DMS153 treated with DMSO at 0.1 percent for 48 hours (cell line): ENCODE results near the gene SLFN14.
A peak's percentile ranks its signal among the peaks of the same experiment; 100 is the strongest.
"Not testable (repeated sequence)": the region's sequence is repeated elsewhere in the genome, so short reads cannot be mapped to it uniquely, and the experiment has no call there.

Experiments
- DNase-seq: peaks from one replicate; lab custom pipeline; 2025; ENCODE audit not compliant: unreplicated experiment; lab: John Stamatoyannopoulos, UW

Gene SLFN14

GRCh38 chr17:35560703-35561102 lies at the start of gene SLFN14:
Gene SLFN14, minus strand, starts transcription at chr17:35560819. Its CDS starts 2,757 bp downstream, at chr17:35558062.
- no peak for DNase-seq

- DNase-seq = no peak
Measured at GRCh38 chr17:35609831-35610230, 49.2 kb upstream of the SLFN14 start.

- DNase-seq = no peak
Measured at GRCh38 chr17:35607239-35607847, 46.7 kb upstream of the SLFN14 start.

DNA sequence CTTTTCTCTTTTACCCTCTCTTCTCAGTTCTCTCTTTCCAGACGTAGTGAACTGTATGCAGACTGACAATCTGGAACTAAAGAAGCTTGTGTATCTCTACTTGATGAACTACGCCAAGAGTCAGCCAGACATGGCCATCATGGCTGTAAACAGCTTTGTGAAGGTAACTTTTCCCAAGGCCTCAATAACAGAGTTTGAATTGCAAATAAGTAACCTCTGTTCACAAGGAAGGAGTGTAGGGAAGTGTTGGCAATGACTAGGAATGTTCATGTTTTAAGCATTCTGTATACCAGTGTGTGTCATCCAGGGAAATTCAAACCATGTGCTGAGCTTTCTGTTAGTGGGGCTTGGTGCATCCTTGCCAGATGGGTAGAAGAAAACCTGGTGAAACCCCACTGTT lies 45.1 kb upstream of the SLFN14 start:
- no peak for DNase-seq

- DNase-seq = no peak
Measured at GRCh38 chr17:35603674-35604073, 43.1 kb upstream of the SLFN14 start.

DNA sequence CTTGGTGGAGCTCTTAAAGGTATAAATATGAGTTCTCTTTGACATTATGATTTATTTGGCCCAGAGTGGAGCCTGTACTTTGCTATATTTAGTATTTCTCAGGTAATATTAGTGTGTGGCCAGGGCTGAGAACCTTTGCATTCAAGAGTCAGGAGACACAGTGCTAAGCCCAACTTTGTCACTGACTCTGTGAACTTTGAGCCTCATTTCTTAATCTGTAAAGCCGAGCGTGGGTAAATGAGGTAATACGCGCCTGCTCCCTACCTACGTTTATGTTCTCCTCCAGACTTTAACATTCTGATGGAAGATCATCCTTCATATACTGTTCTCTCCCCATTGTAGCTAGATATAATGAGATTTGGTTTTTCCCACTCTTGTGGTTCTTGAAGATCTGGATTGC lies 37.0 kb upstream of the SLFN14 start:
- DNase-seq = no peak

DNA sequence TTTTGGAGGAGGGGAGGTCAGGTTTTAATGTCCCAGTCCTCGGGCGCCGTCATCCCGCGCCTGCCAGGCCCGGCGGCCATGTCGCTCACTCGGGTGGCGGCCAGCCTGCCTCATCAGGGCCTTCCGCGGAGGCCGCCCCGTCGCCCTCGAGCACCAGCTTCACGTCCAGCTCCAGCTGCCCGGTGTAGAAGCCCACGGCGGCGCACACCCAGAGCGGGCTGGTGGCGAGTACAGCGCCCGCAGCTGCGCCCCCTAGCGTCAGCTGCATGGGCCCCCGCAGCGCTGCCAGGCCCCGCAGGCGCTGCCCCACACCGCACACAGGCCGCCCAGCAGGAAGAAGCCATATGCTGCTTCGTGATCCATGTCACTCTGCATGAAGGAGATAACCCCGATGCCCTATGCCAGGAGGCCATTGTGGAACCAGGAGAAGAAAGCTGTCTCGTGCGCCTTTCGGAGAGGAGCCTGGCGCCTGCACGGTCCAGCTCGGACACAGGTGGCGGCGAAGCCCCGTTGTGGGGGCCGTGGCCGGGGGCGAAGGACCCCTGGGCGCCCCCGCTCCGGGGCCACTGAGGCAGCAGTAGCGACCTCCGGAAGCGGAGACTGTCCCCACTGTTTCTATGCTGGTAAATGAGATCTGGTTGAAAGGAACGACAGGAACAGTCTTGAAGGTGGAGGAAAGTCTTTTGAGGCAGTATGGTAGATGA lies 36.1 kb upstream of the SLFN14 start:
- no peak for DNase-seq

- no peak for DNase-seq
Measured at GRCh38 chr17:35596072-35596471, 35.5 kb upstream of the SLFN14 start.

GRCh38 chr17:35588196-35588920 lies 27.7 kb upstream of the SLFN14 start:
- no peak for DNase-seq

DNA sequence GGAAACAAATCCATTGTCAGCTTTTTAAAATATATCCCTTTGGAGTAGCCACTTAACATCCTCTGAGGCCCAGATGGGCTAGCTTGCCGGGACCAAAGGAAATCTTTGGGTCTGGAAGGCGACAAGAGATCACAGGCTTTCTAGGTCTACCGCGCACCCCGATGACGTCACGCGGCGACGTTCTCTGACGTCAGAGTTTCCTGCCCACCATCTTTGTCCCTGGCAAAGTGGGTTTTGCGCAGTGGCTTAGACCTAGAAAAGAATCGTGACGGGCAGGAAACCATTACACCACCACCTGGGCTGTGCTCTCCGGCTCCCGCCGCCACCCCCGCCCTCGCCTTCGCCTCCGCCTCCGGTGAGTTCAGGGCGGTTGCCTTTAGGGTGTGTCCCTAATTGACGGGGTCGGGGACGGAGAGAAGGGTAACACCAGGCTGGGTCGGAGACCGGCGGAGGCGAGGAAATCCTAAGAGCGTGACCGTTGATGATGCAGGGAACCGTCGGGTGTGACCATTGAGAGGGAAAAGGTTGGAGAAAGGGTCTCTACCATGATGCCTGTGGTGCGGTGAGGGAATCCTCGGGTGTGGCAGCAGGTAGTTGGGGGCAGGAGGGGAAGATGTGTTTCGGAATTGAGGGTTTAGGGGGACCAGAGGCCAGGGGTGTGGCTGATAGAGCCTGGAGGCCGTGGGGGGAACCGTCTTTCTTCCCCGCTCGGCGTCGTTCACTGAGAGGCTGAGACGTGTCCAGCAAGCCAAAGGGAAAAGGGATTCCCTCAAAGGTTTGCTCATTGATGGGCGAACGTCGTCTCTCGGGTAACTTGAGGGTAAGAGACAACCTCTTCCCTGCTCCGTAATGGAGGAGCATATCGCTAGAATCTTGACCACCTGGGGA lies 26.7 kb upstream of the SLFN14 start, which contains the start of gene AP2B1:
Gene AP2B1, plus strand, starts transcription at position 249 of the 888 bp plus-strand sequence. CDS start 6,709 bp downstream, outside the sequence.
- DNase-seq = peak; percentile 93

- DNase-seq = no peak
Measured at GRCh38 chr17:35586569-35587073, 26.0 kb upstream of the SLFN14 start.

- DNase-seq = no peak
Measured at GRCh38 chr17:35584061-35584460, 23.4 kb upstream of the SLFN14 start.

DNA sequence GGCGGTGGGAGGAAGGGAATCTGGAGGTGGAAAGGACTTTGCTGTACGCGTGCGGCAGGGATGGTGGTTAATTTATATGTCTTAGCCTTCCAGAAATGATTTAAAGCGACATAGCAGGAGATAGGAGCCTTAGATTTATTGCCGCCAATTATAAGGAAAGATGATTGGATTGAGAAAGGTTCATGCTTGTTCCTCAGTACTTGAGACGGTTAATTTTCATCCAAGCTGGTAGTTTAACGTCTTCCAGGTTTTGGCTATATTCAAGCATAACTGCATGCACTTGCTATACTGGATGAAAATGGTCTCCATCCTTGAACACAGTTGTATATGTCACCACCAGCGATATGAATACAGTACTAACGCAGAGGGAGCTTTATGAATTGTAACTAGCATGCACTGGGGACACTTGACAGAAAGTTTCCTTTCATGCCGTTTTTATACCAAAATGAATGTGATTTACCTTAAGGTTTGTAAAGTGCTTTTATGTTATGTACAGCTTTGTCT lies 18.4 kb upstream of the SLFN14 start:
- DNase-seq = no peak

GRCh38 chr17:35578197-35578928 lies 17.7 kb upstream of the SLFN14 start, which contains the start of gene PEX12:
Gene PEX12, minus strand, starts transcription at chr17:35578571. Its CDS starts 550 bp downstream, at chr17:35578021.
- peak; percentile 84 for DNase-seq

DNA sequence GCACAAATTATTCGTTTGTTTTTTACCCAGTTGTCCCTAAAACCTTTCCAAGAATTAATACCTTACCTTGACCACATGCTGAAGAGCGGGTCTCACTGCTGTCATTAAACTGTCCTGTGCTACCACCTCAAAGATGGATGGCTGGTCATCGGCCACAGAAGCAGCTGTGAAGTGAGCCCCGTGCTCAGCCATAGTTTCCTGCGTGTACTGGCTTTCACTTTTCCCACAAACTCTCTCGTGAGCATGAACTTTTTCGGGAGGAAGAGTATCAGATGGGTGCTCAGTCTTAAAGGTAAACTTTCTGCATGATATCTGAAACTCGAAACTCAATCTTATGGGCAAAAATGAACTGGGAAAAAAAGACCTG lies 17.2 kb upstream of the SLFN14 start:
- no peak for DNase-seq

GRCh38 chr17:35575759-35576158 lies 15.1 kb upstream of the SLFN14 start:
- DNase-seq = no peak

- no peak for DNase-seq
Measured at GRCh38 chr17:35569405-35569804, 8.8 kb upstream of the SLFN14 start.

- DNase-seq = no peak
Measured at GRCh38 chr17:35568561-35568960, 7.9 kb upstream of the SLFN14 start.

DNA sequence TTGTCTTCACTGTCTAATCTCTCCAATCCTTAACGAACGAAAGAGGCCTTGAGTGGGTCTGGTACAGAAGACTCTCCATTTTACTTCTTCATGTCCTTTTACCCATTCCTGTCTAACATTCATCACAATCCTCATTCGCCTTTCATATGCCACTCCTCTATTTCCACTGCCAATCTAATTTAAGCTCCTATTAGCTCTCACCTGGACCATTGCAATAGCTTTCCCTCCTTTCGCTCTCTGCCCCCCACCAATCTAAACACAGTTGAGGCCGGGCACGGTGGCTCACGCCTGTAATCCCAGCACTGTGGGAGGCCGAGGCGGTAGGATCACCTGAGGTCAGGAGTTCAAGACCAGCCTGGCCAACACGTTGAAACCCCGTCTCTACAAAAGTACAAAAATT lies 6.3 kb upstream of the SLFN14 start:
- no peak for DNase-seq

DNA sequence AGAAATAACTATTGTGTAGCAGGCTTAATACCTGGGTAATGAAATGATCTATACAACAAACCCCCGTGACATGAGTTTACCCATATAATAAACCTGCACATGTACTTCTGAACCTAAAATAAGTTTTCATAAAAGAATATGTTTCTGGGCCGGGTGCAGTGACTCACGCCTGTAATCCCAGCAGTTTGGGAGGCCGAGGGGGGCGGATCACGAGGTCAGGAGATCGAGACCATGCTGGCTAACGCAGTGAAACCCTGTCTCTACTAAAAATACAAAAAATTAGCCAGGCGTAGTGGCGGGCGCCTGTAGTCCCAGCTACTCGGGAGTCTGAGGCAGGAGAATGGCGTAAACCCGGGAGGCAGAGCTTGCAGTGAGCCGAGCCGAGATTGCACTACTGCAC lies 2.6 kb upstream of the SLFN14 start:
- DNase-seq = not testable (repeated sequence)
